ENCODE measurements around the gene COIL. TPM values are rescaled to one million over a fixed set of nuclear protein-coding genes. Genes with fewer than 3 reads are reported as not detected.
"Not testable (repeated sequence)": the region's sequence is repeated elsewhere in the genome, so short reads cannot be mapped to it uniquely, and the experiment has no call there.

Gene COIL
- total and polyA plus RNA-seq, 3 experiments from 2014 or later = 13.4 to 23.5 (median 22.3) TPM

DNA sequence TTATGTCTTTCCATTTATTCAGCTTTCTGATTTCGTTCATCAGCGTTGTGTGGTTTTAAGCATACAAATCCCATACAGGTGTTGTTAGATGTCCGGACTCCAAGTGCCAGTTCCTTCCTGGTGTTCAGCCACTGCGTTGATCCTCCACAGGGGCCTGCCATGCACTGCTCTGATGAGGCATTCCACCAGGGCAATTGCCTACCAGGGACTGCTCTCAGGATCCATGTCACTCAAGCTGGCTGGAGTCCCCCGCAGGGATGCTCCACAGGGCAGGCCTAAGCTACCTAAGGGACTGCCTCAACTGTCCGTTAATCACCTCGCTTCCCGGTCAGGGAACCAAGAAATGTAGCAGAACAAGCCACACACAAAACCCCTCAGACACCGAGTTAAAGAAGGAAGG lies 4.4 kb upstream of the COIL start:
- POLR2A ChIA-PET; H3K9me3 ChIP-seq (ENCODE audit: low read length); H3K27me3 ChIP-seq (ENCODE audit: insufficient read depth, low read length, poor library complexity, severe bottlenecking); H3K9me3 Mint-ChIP-seq; H3K4me1 Mint-ChIP-seq; H3K4me1 ChIP-seq (ENCODE audit: insufficient read depth, low read length); H3K27ac ChIP-seq (ENCODE audit: low read depth, low read length); DNase-seq; H3K27me3 Mint-ChIP-seq; H3K36me3 Mint-ChIP-seq; H3K4me3 ChIP-seq (ENCODE audit: low read length); H3K36me3 ChIP-seq (ENCODE audit: insufficient read depth, low read length); H3K4me3 Mint-ChIP-seq: not testable (repeated sequence)
- CTCF ChIA-PET = interaction anchor here (1.3 kb wide), 1 partner anchor 145 kb away, joined by 3 read pairs; no protein-coding TSS in a partner anchor
- peak overlapping the region in 1 of 8 donors; percentile 80 for H3K27ac Mint-ChIP-seq

- Mint-ChIP-seq H3K4me1 (peaks cover 16 to 41% (median 25%) of the 10 kb centered on the region in 3 donors), H3K36me3 (peaks cover 0 to 17% (median 0%) of the 10 kb centered on the region in 3 donors), H3K27ac (no peak overlapping the region), H3K9me3 (no peaks in the 10 kb centered on the region), H3K4me3 (peak overlapping the region in 1 of 7 donors; percentile 20), H3K27me3 (peaks cover 0 to 2% of the 10 kb centered on the region in 2 donors)
- Histone ChIP-seq H3K4me1 (ENCODE audit: insufficient read depth, low read length) (peaks cover 13% of the 10 kb centered on the region), H3K36me3 (ENCODE audit: insufficient read depth, low read length) (no peaks in the 10 kb centered on the region), H3K9me3 (ENCODE audit: low read length) (no peaks in the 10 kb centered on the region), H3K27ac (ENCODE audit: low read depth, low read length) (no peak overlapping the region), H3K4me3 (ENCODE audit: low read length) (no peak overlapping the region), H3K27me3 (ENCODE audit: insufficient read depth, low read length, poor library complexity, severe bottlenecking) (no peaks in the 10 kb centered on the region)
- DNase-seq = no peak
- CTCF ChIA-PET = no interaction called here
- POLR2A ChIA-PET = no interaction called here
These were observed 3.9 kb downstream of the COIL start for GRCh38 chr17:56956992-56957391.

- CTCF ChIA-PET = interaction anchor here (1.8 kb wide), 1 partner anchor 130 kb away, joined by 5 read pairs; no protein-coding TSS in a partner anchor
- no peak overlapping the region for H3K4me3 ChIP-seq (ENCODE audit: low read length)
- Mint-ChIP-seq H3K4me1 (peaks cover 3 to 4% (median 3%) of the 10 kb centered on the region in 3 donors), H3K9me3 (no peaks in the 10 kb centered on the region), H3K27me3 (no peaks in the 10 kb centered on the region), H3K36me3 (peaks cover 3 to 67% (median 13%) of the 10 kb centered on the region in 3 donors), H3K4me3 (no peak overlapping the region), H3K27ac (peak overlapping the region in 2 of 8 donors; percentile 32 to 34)
- no peaks in the 10 kb centered on the region for H3K4me1 ChIP-seq (ENCODE audit: insufficient read depth, low read length)
- H3K9me3 ChIP-seq (ENCODE audit: low read length) = no peaks in the 10 kb centered on the region
- no peaks in the 10 kb centered on the region for H3K27me3 ChIP-seq (ENCODE audit: insufficient read depth, low read length, poor library complexity, severe bottlenecking)
- peaks cover 22% of the 10 kb centered on the region for H3K36me3 ChIP-seq (ENCODE audit: insufficient read depth, low read length)
- DNase-seq = no peak
- no peak overlapping the region for H3K27ac ChIP-seq (ENCODE audit: low read depth, low read length)
- POLR2A ChIA-PET = no interaction called here
These were observed 11.3 kb downstream of the COIL start for GRCh38 chr17:56949595-56949994.

DNA sequence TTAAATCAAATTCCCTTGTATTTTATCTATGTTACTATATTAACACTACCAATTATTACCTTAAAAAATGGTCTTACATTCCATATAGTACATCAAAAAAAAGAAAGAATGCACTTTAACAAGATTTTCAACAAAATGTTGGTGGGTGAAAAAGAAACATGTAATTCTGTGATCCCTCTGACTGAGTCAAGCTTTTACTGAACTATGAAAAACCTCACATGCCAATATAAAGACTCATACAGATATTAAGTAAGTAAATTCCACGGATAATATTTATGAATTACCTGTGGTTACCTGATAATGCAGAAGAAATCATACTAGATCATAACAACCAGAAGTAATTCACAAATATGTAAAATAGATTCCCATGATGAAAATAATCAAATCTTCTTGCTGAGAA lies 12.4 kb downstream of the COIL start:
- H3K4me3 ChIP-seq (ENCODE audit: low read length) = no peak overlapping the region
- no peaks in the 10 kb centered on the region for H3K4me1 ChIP-seq (ENCODE audit: insufficient read depth, low read length)
- ChIA-PET POLR2A (no interaction called here), CTCF (interaction anchor here (0.7 to 1.8 kb wide), 2 partner anchors 12 to 129 kb away, joined by 3 to 5 read pairs; partner anchors contain the start of gene COIL)
- H3K27me3 ChIP-seq (ENCODE audit: insufficient read depth, low read length, poor library complexity, severe bottlenecking) = no peaks in the 10 kb centered on the region
- Mint-ChIP-seq H3K36me3 (peaks cover 3 to 72% (median 13%) of the 10 kb centered on the region in 3 donors), H3K27me3 (no peaks in the 10 kb centered on the region), H3K27ac (no peak overlapping the region), H3K9me3 (no peaks in the 10 kb centered on the region), H3K4me3 (no peak overlapping the region), H3K4me1 (peaks cover 1 to 2% (median 1%) of the 10 kb centered on the region in 3 donors)
- H3K9me3 ChIP-seq (ENCODE audit: low read length) = no peaks in the 10 kb centered on the region
- DNase-seq = no peak
- peaks cover 26% of the 10 kb centered on the region for H3K36me3 ChIP-seq (ENCODE audit: insufficient read depth, low read length)
- H3K27ac ChIP-seq (ENCODE audit: low read depth, low read length) = no peak overlapping the region

DNA sequence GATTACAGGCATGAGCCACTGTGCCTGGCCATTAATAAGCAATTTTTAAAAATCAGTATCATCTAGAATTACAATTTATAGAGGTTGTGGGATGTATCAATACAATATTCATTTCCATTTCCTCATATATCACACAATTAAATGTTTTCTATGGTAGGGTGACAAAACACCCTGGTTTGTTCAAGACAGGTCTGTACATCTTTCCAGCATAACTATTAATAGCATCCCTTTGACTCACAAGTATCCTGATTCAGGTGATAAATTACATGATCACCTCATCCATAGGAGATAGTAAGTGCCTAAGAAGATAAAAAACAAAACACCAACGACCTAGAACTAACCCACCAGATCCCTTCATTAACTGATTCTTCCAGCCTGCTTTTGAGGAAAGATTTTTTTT lies 13.1 kb downstream of the COIL start:
- H3K27ac Mint-ChIP-seq = peak overlapping the region in 1 of 8 donors; percentile 64
- Histone ChIP-seq H3K36me3 (ENCODE audit: insufficient read depth, low read length) (peaks cover 31% of the 10 kb centered on the region), H3K4me1 (ENCODE audit: insufficient read depth, low read length) (no peaks in the 10 kb centered on the region), H3K27ac (ENCODE audit: low read depth, low read length) (no peak overlapping the region), H3K9me3 (ENCODE audit: low read length) (no peaks in the 10 kb centered on the region), H3K27me3 (ENCODE audit: insufficient read depth, low read length, poor library complexity, severe bottlenecking) (no peaks in the 10 kb centered on the region), H3K4me3 (ENCODE audit: low read length) (no peak overlapping the region)
- CTCF ChIA-PET = no interaction called here
- H3K9me3 Mint-ChIP-seq = no peaks in the 10 kb centered on the region
- H3K4me3 Mint-ChIP-seq = no peak overlapping the region
- no peaks in the 10 kb centered on the region for H3K27me3 Mint-ChIP-seq
- no peak for DNase-seq
- no peaks in the 10 kb centered on the region for H3K4me1 Mint-ChIP-seq
- POLR2A ChIA-PET = no interaction called here
- H3K36me3 Mint-ChIP-seq = peaks cover 3 to 77% (median 19%) of the 10 kb centered on the region in 3 donors

- Histone ChIP-seq H3K4me3 (ENCODE audit: low read length) (no peak overlapping the region), H3K27ac (ENCODE audit: low read depth, low read length) (no peak overlapping the region), H3K36me3 (ENCODE audit: insufficient read depth, low read length) (peaks cover 41% of the 10 kb centered on the region), H3K4me1 (ENCODE audit: insufficient read depth, low read length) (no peaks in the 10 kb centered on the region), H3K27me3 (ENCODE audit: insufficient read depth, low read length, poor library complexity, severe bottlenecking) (no peaks in the 10 kb centered on the region), H3K9me3 (ENCODE audit: low read length) (no peaks in the 10 kb centered on the region)
- Mint-ChIP-seq H3K4me1 (no peaks in the 10 kb centered on the region), H3K4me3 (no peak overlapping the region), H3K27ac (peak overlapping the region in 1 of 8 donors; percentile 72), H3K9me3 (no peaks in the 10 kb centered on the region), H3K27me3 (no peaks in the 10 kb centered on the region), H3K36me3 (peaks cover 9 to 84% (median 24%) of the 10 kb centered on the region in 3 donors)
- CTCF ChIA-PET = interaction anchor here (1.1 kb wide), 2 partner anchors 54 to 127 kb away, joined by 3 to 5 read pairs; no protein-coding TSS in a partner anchor
- no peak for DNase-seq
- POLR2A ChIA-PET = no interaction called here
These were observed 14.8 kb downstream of the COIL start for GRCh38 chr17:56945938-56946505.

GRCh38 chr17:56943505-56944125 lies 17.2 kb downstream of the COIL start:
- Mint-ChIP-seq H3K4me3 (no peak overlapping the region), H3K27ac (no peak overlapping the region), H3K36me3 (peaks cover 10 to 80% (median 28%) of the 10 kb centered on the region in 3 donors), H3K9me3 (no peaks in the 10 kb centered on the region), H3K27me3 (no peaks in the 10 kb centered on the region), H3K4me1 (no peaks in the 10 kb centered on the region)
- Histone ChIP-seq H3K27ac (ENCODE audit: low read depth, low read length) (no peak overlapping the region), H3K4me3 (ENCODE audit: low read length) (no peak overlapping the region), H3K9me3 (ENCODE audit: low read length) (no peaks in the 10 kb centered on the region), H3K27me3 (ENCODE audit: insufficient read depth, low read length, poor library complexity, severe bottlenecking) (no peaks in the 10 kb centered on the region), H3K4me1 (ENCODE audit: insufficient read depth, low read length) (no peaks in the 10 kb centered on the region), H3K36me3 (ENCODE audit: insufficient read depth, low read length) (peaks cover 30% of the 10 kb centered on the region)
- CTCF ChIA-PET = interaction anchor here (0.8 kb wide), 1 partner anchor 124 kb away, joined by 3 read pairs; no protein-coding TSS in a partner anchor
- POLR2A ChIA-PET = no interaction called here
- DNase-seq = no peak

- H3K27ac Mint-ChIP-seq = peak overlapping the region in 3 of 8 donors; percentile 14 to 79 (median 28)
- no peak overlapping the region for H3K4me3 Mint-ChIP-seq
- no peaks in the 10 kb centered on the region for H3K9me3 ChIP-seq (ENCODE audit: low read length)
- peaks cover 40% of the 10 kb centered on the region for H3K36me3 ChIP-seq (ENCODE audit: insufficient read depth, low read length)
- H3K27me3 Mint-ChIP-seq = no peaks in the 10 kb centered on the region
- H3K4me1 Mint-ChIP-seq = no peaks in the 10 kb centered on the region
- CTCF ChIA-PET = interaction anchor here (0.6 to 1.3 kb wide), 17 partner anchors 11 to 160 kb away, joined by 3 to 36 read pairs (median 3); no protein-coding TSS in a partner anchor
- H3K27me3 ChIP-seq (ENCODE audit: insufficient read depth, low read length, poor library complexity, severe bottlenecking) = no peaks in the 10 kb centered on the region
- peaks cover 23 to 84% (median 34%) of the 10 kb centered on the region in 3 donors for H3K36me3 Mint-ChIP-seq
- no peak overlapping the region for H3K4me3 ChIP-seq (ENCODE audit: low read length)
- no peak overlapping the region for H3K27ac ChIP-seq (ENCODE audit: low read depth, low read length)
- DNase-seq = peak in 2 of 5 donors; percentile 30 to 53
- no peaks in the 10 kb centered on the region for H3K4me1 ChIP-seq (ENCODE audit: insufficient read depth, low read length)
- no peaks in the 10 kb centered on the region for H3K9me3 Mint-ChIP-seq
- POLR2A ChIA-PET = interaction anchor here (1.2 kb wide), 1 partner anchor 26 kb away, joined by 3 read pairs; the partner anchor contains the start of gene TRIM25
These were observed 20.9 kb downstream of the COIL start for GRCh38 chr17:56939869-56940484.
